HEK293T (cell line): Measurements from ENCODE around the gene MITF.

Experiments
- BHLHE40 ChIP-seq: fragments of 450-650 bp; IDR thresholded peaks from 2 replicates; pipeline ENCODE4 v1.6.1; 2016; ENCODE audit warnings: mild to moderate bottlenecking, moderate library complexity, borderline replicate concordance
- FOXK2 ChIP-seq: fragments of 450-650 bp; IDR thresholded peaks from 2 replicates; pipeline ENCODE4 v1.6.1; 2016; ENCODE audit warnings: mild to moderate bottlenecking
- FOXM1 ChIP-seq: fragments of 450-650 bp; IDR thresholded peaks from 2 replicates; pipeline ENCODE4 v1.6.1; 2017; ENCODE audit warnings: mild to moderate bottlenecking, borderline replicate concordance
- HDGF ChIP-seq: fragments of 450-650 bp; IDR thresholded peaks from 2 replicates; pipeline ENCODE4 v1.6.1; 2017; ENCODE audit warnings: antibody characterized with exemption, borderline replicate concordance
- SP1 ChIP-seq: fragments of 450-650 bp; IDR thresholded peaks from 2 replicates; pipeline ENCODE4 v1.6.1; 2017
- SUZ12 ChIP-seq: fragments of 450-650 bp; IDR thresholded peaks from 2 replicates; pipeline ENCODE4 v1.6.1; 2016; ENCODE audit warnings: mild to moderate bottlenecking

DNA sequence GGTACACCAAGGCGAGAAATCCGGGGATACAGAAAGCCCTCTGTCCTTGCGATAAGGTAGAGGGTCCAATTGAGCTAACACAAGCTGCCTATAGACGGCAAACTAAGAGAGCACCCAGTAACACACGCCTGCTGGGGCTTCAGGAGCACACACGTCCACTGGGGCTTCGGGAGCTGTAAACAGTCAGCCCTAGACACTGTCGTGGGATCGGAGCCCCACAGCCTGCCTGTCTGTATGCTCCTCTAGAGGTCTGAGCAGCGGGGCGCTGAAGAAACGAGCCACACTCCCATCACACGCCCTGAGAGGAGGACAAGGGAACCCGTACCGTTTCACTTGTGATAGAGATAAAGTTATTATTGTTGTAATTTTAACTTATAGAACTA is 260.8 kb downstream of the MITF start:
- TF ChIP-seq BHLHE40, result no peak
- TF ChIP-seq SP1, result no peak
- no peak for TF ChIP-seq FOXK2
- no peak for TF ChIP-seq HDGF
- no peak for TF ChIP-seq FOXM1
- TF ChIP-seq SUZ12, result no peak
